Endothelial cell (in vitro differentiated cells): ENCODE results near the gene BLVRB. TPM values are rescaled to one million over a fixed set of nuclear protein-coding genes. Genes with fewer than 3 reads are reported as not detected.

Source experiments
- DNase-seq: peaks from one replicate; pipeline ENCODE4 v3.0.0; 2021; ENCODE audit warnings: low spot score
- H3K27ac Mint-ChIP-seq: one replicate; pipeline ENCODE4 v1.8.0; 2021; ENCODE audit warnings: mixed read lengths, inconsistent platforms; ENCODE audit not compliant: unreplicated experiment
- H3K27me3 Mint-ChIP-seq: one replicate; pipeline ENCODE4 v1.8.0; 2021; ENCODE audit warnings: mild to moderate bottlenecking, moderate library complexity, mixed read lengths, inconsistent platforms; ENCODE audit not compliant: unreplicated experiment
- H3K36me3 Mint-ChIP-seq: one replicate; pipeline ENCODE4 v1.8.0; 2021; ENCODE audit warnings: mild to moderate bottlenecking, low read depth, mixed read lengths, inconsistent platforms; ENCODE audit not compliant: unreplicated experiment
- H3K4me1 Mint-ChIP-seq: one replicate; pipeline ENCODE4 v1.8.0; 2021; ENCODE audit warnings: mild to moderate bottlenecking, mixed read lengths, inconsistent platforms; ENCODE audit not compliant: unreplicated experiment
- H3K4me3 Mint-ChIP-seq: one replicate; pipeline ENCODE4 v1.8.0; 2021; ENCODE audit warnings: mild to moderate bottlenecking, mixed read lengths, inconsistent platforms; ENCODE audit not compliant: unreplicated experiment
- H3K9me3 Mint-ChIP-seq: one replicate; pipeline ENCODE4 v1.8.0; 2021; ENCODE audit warnings: mixed read lengths, inconsistent platforms; ENCODE audit not compliant: unreplicated experiment
- CTCF ChIP-seq: fragments of 200-600 bp; sonication (generic); IDR thresholded peaks from one replicate; pipeline ENCODE4 v1.5.0; 2021; ENCODE audit warnings: antibody characterized with exemption; ENCODE audit not compliant: unreplicated experiment
- total RNA-seq: library from RNA; stranded (reverse); fragmentation: NEBNext Ultra II Directional; extraction: Animal tissue kit (Norgen Biotek cat#: 25700); gene quantifications from one replicate; pipeline ENCODE4 v1.2.1, GENCODE V29; 2021; ENCODE audit not compliant: unreplicated experiment

The BLVRB gene
- total RNA-seq, 1 donor from 2014 or later, result 17.5 TPM

GRCh38 chr19:40407714-40408597 lies 57.6 kb downstream of the BLVRB start:
- Mint-ChIP-seq H3K36me3 (no peaks in the 10 kb centered on the region), H3K27ac (no peak overlapping the region), H3K9me3 (no peaks in the 10 kb centered on the region), H3K4me3 (no peak overlapping the region), H3K27me3 (peaks cover 2% of the 10 kb centered on the region), H3K4me1 (peaks cover 4% of the 10 kb centered on the region)
- no peak for DNase-seq
- no peak for TF ChIP-seq CTCF

GRCh38 chr19:40403262-40403984 lies 62.1 kb downstream of the BLVRB start:
- Mint-ChIP-seq H3K4me3 (peak overlapping the region; percentile 90), H3K27me3 (peaks cover 8% of the 10 kb centered on the region), H3K36me3 (peaks cover 8% of the 10 kb centered on the region), H3K27ac (peak overlapping the region; percentile 39), H3K4me1 (peaks cover 11% of the 10 kb centered on the region), H3K9me3 (no peaks in the 10 kb centered on the region)
- no peak for TF ChIP-seq CTCF
- DNase-seq, result peak; percentile 95

GRCh38 chr19:40400559-40400958 lies 65.0 kb downstream of the BLVRB start:
- no peak for TF ChIP-seq CTCF
- Mint-ChIP-seq H3K27me3 (peaks cover 18% of the 10 kb centered on the region), H3K9me3 (no peaks in the 10 kb centered on the region), H3K4me1 (peaks cover 11% of the 10 kb centered on the region), H3K27ac (no peak overlapping the region), H3K36me3 (peaks cover 14% of the 10 kb centered on the region), H3K4me3 (no peak overlapping the region)
- no peak for DNase-seq

GRCh38 chr19:40398417-40399131 lies 67.0 kb downstream of the BLVRB start:
- Mint-ChIP-seq H3K36me3 (peaks cover 14% of the 10 kb centered on the region), H3K27ac (no peak overlapping the region), H3K9me3 (no peaks in the 10 kb centered on the region), H3K4me1 (peaks cover 11% of the 10 kb centered on the region), H3K27me3 (peaks cover 18% of the 10 kb centered on the region), H3K4me3 (peak overlapping the region; percentile 31)
- no peak for DNase-seq
- TF ChIP-seq CTCF, result no peak

Other genes starting within 250 kb of the BLVRB start
- gene TTC9B, start 247.4 kb downstream of the BLVRB start, total RNA-seq, result 1.1 TPM
- 0.18 TPM for gene CCNP, start 239.1 kb downstream of the BLVRB start, total RNA-seq
- gene AKT2, start 180.4 kb downstream of the BLVRB start, total RNA-seq, result 89.8 TPM
- 17.9 TPM for gene C19orf47, start 117.3 kb downstream of the BLVRB start, total RNA-seq
- gene PLD3, start 117.0 kb downstream of the BLVRB start, total RNA-seq, result 227 TPM
- gene HIPK4, start 75.6 kb downstream of the BLVRB start, total RNA-seq, result not detected
- 6.7 TPM for gene PRX, start 52.4 kb downstream of the BLVRB start, total RNA-seq
- gene SERTAD1, start 39.8 kb downstream of the BLVRB start, total RNA-seq, result 11.8 TPM
- 42.9 TPM for gene SERTAD3, start 21.4 kb downstream of the BLVRB start, total RNA-seq
- 0.49 TPM for gene SPTBN4, start 1.3 kb upstream of the BLVRB start, total RNA-seq
- 84.6 TPM for gene SHKBP1, start 111.1 kb upstream of the BLVRB start, total RNA-seq
- 175 TPM for gene LTBP4, start 135.6 kb upstream of the BLVRB start, total RNA-seq
- gene NUMBL, start 224.9 kb upstream of the BLVRB start, total RNA-seq, result 10.0 TPM